B cell (primary cell): ENCODE results near the gene TRAFD1. TPM values are rescaled to one million over a fixed set of nuclear protein-coding genes. Genes with fewer than 3 reads are reported as not detected.

ENCODE experiments used
- ATAC-seq: fragments of 200-7000 bp; cut with Tn5 transposase; one replicate; pipeline ENCODE4 v1.10.0; 2021; ENCODE audit warnings: low read depth, mild to moderate bottlenecking, moderate number of reproducible peaks, moderate library complexity
- CTCF ChIA-PET: fragments of 350-600 bp; sonication (Branson Sonifier 250); formaldehyde crosslinking; loops from one replicate; lab custom pipeline; 2021; ENCODE audit warnings: antibody characterized with exemption, inconsistent platforms; lab: Charles Lee
- POLR2A ChIA-PET: fragments of 350-600 bp; sonication (Branson Sonifier 250); formaldehyde crosslinking; loops from one replicate; lab custom pipeline; 2021; ENCODE audit warnings: antibody characterized with exemption; lab: Charles Lee
- DNase-seq: peaks from one replicate; pipeline ENCODE4 v3.0.0; 2013
- H2AFZ ChIP-seq: 2 replicates; pipeline ENCODE4 v1.6.1; 2012; ENCODE audit warnings: mild to moderate bottlenecking, low read depth, low read length; ENCODE audit not compliant: insufficient read depth, poor library complexity, severe bottlenecking
- H3K27ac ChIP-seq, 2 donors: 1 replicate in 1 of 2; 2 replicates in 1 of 2; pipeline ENCODE4 v1.5.1; 2012 to 2013; ENCODE audit warnings: low read length in 2 of 2, mild to moderate bottlenecking in 2 of 2, moderate library complexity in 1 of 2
- H3K27me3 ChIP-seq, 4 experiments: fragments of 200-600 bp in 1 of 4; sonication (generic) in 1 of 4; replicated peaks in 1 of 4; 1 replicate in 2 of 4; 2 replicates in 2 of 4; pipeline versions ENCODE4 v1.6.1 to v1.7.0; 2013 to 2016; ENCODE audit warnings: low read length in 3 of 4, mild to moderate bottlenecking in 2 of 4, mixed read lengths in 1 of 4, moderate library complexity in 1 of 4; ENCODE audit not compliant: insufficient read depth in 4 of 4, control insufficient read depth in 3 of 4; ENCODE audit errors: control extremely low read depth in 1 of 4
- H3K36me3 ChIP-seq, 2 experiments: replicated peaks in 1 of 2; 1 replicate in 1 of 2; 2 replicates in 1 of 2; pipeline versions ENCODE4 v1.6.1 to v1.7.1; 2013; ENCODE audit warnings: low read length in 1 of 2; ENCODE audit not compliant: insufficient read depth in 2 of 2, control insufficient read depth in 1 of 2; ENCODE audit errors: control extremely low read depth in 1 of 2, extremely low read depth in 1 of 2
- H3K4me1 ChIP-seq, 2 donors: fragments of 200-600 bp in 1 of 2; sonication (generic) in 1 of 2; 1 replicate in 1 of 2; 2 replicates in 1 of 2; pipeline versions ENCODE4 v1.5.1 to v1.6.1; 2013 to 2017; ENCODE audit warnings: low read length in 2 of 2; ENCODE audit not compliant: control insufficient read depth in 2 of 2, insufficient read depth in 2 of 2
- H3K4me2 ChIP-seq: replicated peaks from 2 replicates; pipeline ENCODE3; 2012; ENCODE audit warnings: mild to moderate bottlenecking, low read depth, low read length; ENCODE audit not compliant: poor library complexity, severe bottlenecking
- H3K4me3 ChIP-seq, 5 experiments: fragments of 200-600 bp in 1 of 5; sonication (generic) in 1 of 5; 1 replicate in 3 of 5; 2 replicates in 2 of 5; pipeline versions ENCODE4 v1.5.1 to v1.7.0; 2011 to 2016; ENCODE audit warnings: low read length in 4 of 5, mild to moderate bottlenecking in 4 of 5, low read depth in 2 of 5, control low read depth in 1 of 5, moderate library complexity in 1 of 5; ENCODE audit not compliant: insufficient read depth in 1 of 5; ENCODE audit errors: control extremely low read depth in 1 of 5, extremely low read depth in 1 of 5
- H3K79me2 ChIP-seq: fragments of 200-600 bp; sonication (generic); one replicate; pipeline ENCODE4 v1.6.0; 2016; ENCODE audit warnings: low read length; ENCODE audit not compliant: control insufficient read depth, insufficient read depth
- H3K9ac ChIP-seq: fragments of 200-600 bp; sonication (generic); 2 replicates; pipeline ENCODE4 v1.6.1; 2017; ENCODE audit warnings: mild to moderate bottlenecking, low read length, moderate library complexity
- H3K9me3 ChIP-seq, 3 donors: one replicate each; pipeline versions ENCODE4 v1.6.1 to v1.7.1; 2013; ENCODE audit warnings: low read length in 2 of 3; ENCODE audit not compliant: control insufficient read depth in 2 of 3, insufficient read depth in 1 of 3; ENCODE audit errors: control extremely low read depth in 1 of 3
- H4K20me1 ChIP-seq: 2 replicates; pipeline ENCODE4 v1.6.0; 2012; ENCODE audit warnings: mild to moderate bottlenecking, low read length; ENCODE audit not compliant: insufficient read depth, control insufficient read depth, poor library complexity, severe bottlenecking
- H3K27ac Mint-ChIP-seq: one replicate; pipeline ENCODE4 v1.8.0; 2021; ENCODE audit warnings: mixed read lengths
- H3K27me3 Mint-ChIP-seq: one replicate; pipeline ENCODE4 v1.8.0; 2021; ENCODE audit warnings: mixed read lengths
- H3K4me1 Mint-ChIP-seq: one replicate; pipeline ENCODE4 v1.8.0; 2021; ENCODE audit warnings: mixed read lengths
- H3K4me3 Mint-ChIP-seq: one replicate; pipeline ENCODE4 v1.8.0; 2021; ENCODE audit warnings: mixed read lengths
- H3K9me3 Mint-ChIP-seq: one replicate; pipeline ENCODE4 v1.8.0; 2022; ENCODE audit warnings: mixed read lengths; ENCODE audit not compliant: insufficient read depth
- CTCF ChIP-seq: fragments of 200-600 bp; IDR thresholded peaks from one replicate; pipeline ENCODE4 v1.8.0; 2022; ENCODE audit warnings: antibody characterized with exemption, mild to moderate bottlenecking
- EZH2 ChIP-seq: IDR thresholded peaks from 2 replicates; pipeline ENCODE4 v1.6.1; 2012; ENCODE audit warnings: borderline replicate concordance, low read depth, mild to moderate bottlenecking, moderate library complexity, low read length; ENCODE audit not compliant: insufficient read depth, poor library complexity, severe bottlenecking
- WGBS: methylation state at CpG from one replicate; pipeline ENCODE4 v1.1.5; 2013; ENCODE audit warnings: missing lambda C conversion rate; ENCODE audit not compliant: insufficient coverage; 5-methylcytosine and 5-hydroxymethylcytosine counted together
- intact Hi-C: fragments of 100-400 bp; cut with micrococcal nuclease; formaldehyde crosslinking; loops from one replicate; pipeline ENCODE4 v1.10.0; 2022
- polyA plus RNA-seq: library from polyadenylated mRNA; depleted of rRNA; stranded (reverse); fragments of >200 nt; gene quantifications from 2 replicates; pipeline ENCODE4 v1.2.3, GENCODE V29; 2012
- total RNA-seq, 2 donors: library from RNA; stranded (reverse); fragments of 120-200 nt in 1 of 2; gene quantifications; 1 replicate in 1 of 2; 2 replicates in 1 of 2; pipeline versions ENCODE4 v1.2.3 to v1.2.4, GENCODE V29; 2013 to 2022

The TRAFD1 gene
- total and polyA plus RNA-seq, 2 donors (not counting 1 experiment from before 2014, with no cell fraction given), result 30.9 to 37.7 TPM

GRCh38 chr12:112111931-112112330 is 13.4 kb upstream of the TRAFD1 start:
- WGBS, result no CpG with 5 or more reads among the region's 5 CpGs
- Histone ChIP-seq H3K4me3 (no peak overlapping the region), H3K79me2 (peaks cover 23% of the 10 kb centered on the region), H2AFZ (no peak overlapping the region), H3K4me2 (no peak overlapping the region), H3K9ac (no peak overlapping the region), H3K4me1 (peaks cover 12 to 23% of the 10 kb centered on the region in 2 donors), H3K36me3 (no peaks in the 10 kb centered on the region), H3K27me3 (no peaks in the 10 kb centered on the region), H4K20me1 (peaks cover 10% of the 10 kb centered on the region), H3K9me3 (no peaks in the 10 kb centered on the region), H3K27ac (no peak overlapping the region)
- intact Hi-C loops, result loop anchor here (5.0 kb wide), 1 partner anchor 35 kb away; no protein-coding TSS in a partner anchor
- TF ChIP-seq CTCF, result no peak
- TF ChIP-seq EZH2, result no peak
- no peak for ATAC-seq
- ChIA-PET CTCF (no interaction called here), POLR2A (interaction anchor here (0.7 kb wide), 1 partner anchor 14 kb away, joined by 3 read pairs; no protein-coding TSS in a partner anchor)
- DNase-seq, result no peak
- Mint-ChIP-seq H3K27me3 (no peaks in the 10 kb centered on the region), H3K4me1 (peaks cover 22% of the 10 kb centered on the region), H3K27ac (no peak overlapping the region), H3K4me3 (no peak overlapping the region), H3K9me3 (no peaks in the 10 kb centered on the region)

- 91% methylated on average over 5 of the region's 6 CpGs for WGBS
- no peak for ATAC-seq
- TF ChIP-seq EZH2 (no peak), CTCF (no peak)
- Mint-ChIP-seq H3K27me3 (no peaks in the 10 kb centered on the region), H3K4me1 (peaks cover 16% of the 10 kb centered on the region), H3K9me3 (no peaks in the 10 kb centered on the region), H3K27ac (no peak overlapping the region), H3K4me3 (no peak overlapping the region)
- no peaks in the 10 kb centered on the region for H3K36me3 ChIP-seq
- peaks cover 7% of the 10 kb centered on the region for H4K20me1 ChIP-seq
- no peak overlapping the region for H3K4me2 ChIP-seq
- CTCF ChIA-PET, result no interaction called here
- POLR2A ChIA-PET, result interaction anchor here (0.5 kb wide), 1 partner anchor 348 kb away, joined by 3 read pairs; no protein-coding TSS in a partner anchor
- H3K9ac ChIP-seq, result no peak overlapping the region
- DNase-seq, result no peak
- H3K9me3 ChIP-seq, result no peaks in the 10 kb centered on the region
- no peak overlapping the region for H2AFZ ChIP-seq
- no peak overlapping the region for H3K27ac ChIP-seq
- no peaks in the 10 kb centered on the region for H3K27me3 ChIP-seq
- peaks cover 6 to 17% of the 10 kb centered on the region in 2 donors for H3K4me1 ChIP-seq
- H3K79me2 ChIP-seq, result peaks cover 16% of the 10 kb centered on the region
- intact Hi-C loops, result loop anchor here (5.0 kb wide), 1 partner anchor 35 kb away; no protein-coding TSS in a partner anchor
- H3K4me3 ChIP-seq, result no peak overlapping the region
Measured at GRCh38 chr12:112112409-112113133, 12.8 kb upstream of the TRAFD1 start.
